Osteocyte (in vitro differentiated cells): ENCODE data around the gene LGMN. TPM values are rescaled to one million over a fixed set of nuclear protein-coding genes. Genes with fewer than 3 reads are reported as not detected.
A peak's percentile ranks its signal among the peaks of the same experiment; 100 is the strongest.

Experiments
- DNase-seq: peaks from one replicate; pipeline ENCODE4 v3.0.0; 2021; ENCODE audit warnings: mixed read lengths; ENCODE audit not compliant: unreplicated experiment; ENCODE audit errors: extremely low spot score
- H3K27ac Mint-ChIP-seq: one replicate; pipeline ENCODE4 v1.8.0; 2021; ENCODE audit warnings: mild to moderate bottlenecking, mixed read lengths; ENCODE audit not compliant: unreplicated experiment
- H3K27me3 Mint-ChIP-seq: one replicate; pipeline ENCODE4 v1.8.0; 2021; ENCODE audit warnings: mixed read lengths; ENCODE audit not compliant: unreplicated experiment
- H3K36me3 Mint-ChIP-seq: one replicate; pipeline ENCODE4 v1.8.0; 2021; ENCODE audit warnings: mixed read lengths; ENCODE audit not compliant: unreplicated experiment
- H3K4me1 Mint-ChIP-seq: one replicate; pipeline ENCODE4 v1.8.0; 2021; ENCODE audit warnings: mixed read lengths; ENCODE audit not compliant: unreplicated experiment
- H3K4me3 Mint-ChIP-seq: one replicate; pipeline ENCODE4 v1.8.0; 2021; ENCODE audit warnings: mild to moderate bottlenecking, moderate library complexity, mixed read lengths; ENCODE audit not compliant: unreplicated experiment
- H3K9me3 Mint-ChIP-seq: one replicate; pipeline ENCODE4 v1.8.0; 2021; ENCODE audit warnings: mixed read lengths; ENCODE audit not compliant: unreplicated experiment
- total RNA-seq: library from RNA; stranded (reverse); gene quantifications from 2 replicates; pipeline ENCODE4 v1.2.1, GENCODE V29; 2021
- TF ChIP-seq, protein P1 (sequence below): fragments of 200-600 bp; sonication (generic); IDR thresholded peaks from 2 replicates; pipeline ENCODE4 v1.5.0; 2021; ENCODE audit warnings: antibody characterized with exemption, mild to moderate bottlenecking, moderate library complexity

The LGMN gene
- total RNA-seq, 1 donor from 2014 or later = 66.3 TPM

GRCh38 chr14:92792885-92793284, 44.5 kb upstream of the LGMN start:
- no peak overlapping the region for H3K27ac Mint-ChIP-seq
- DNase-seq = no peak

GRCh38 chr14:92789457-92790089, 41.1 kb upstream of the LGMN start:
- Mint-ChIP-seq H3K27me3 (no peaks in the 10 kb centered on the region), H3K9me3 (peaks cover 13% of the 10 kb centered on the region), H3K36me3 (peaks cover 3% of the 10 kb centered on the region), H3K4me3 (no peak overlapping the region), H3K27ac (no peak overlapping the region), H3K4me1 (peaks cover 20% of the 10 kb centered on the region)
- no peak for DNase-seq
- TF ChIP-seq, protein P1, sequence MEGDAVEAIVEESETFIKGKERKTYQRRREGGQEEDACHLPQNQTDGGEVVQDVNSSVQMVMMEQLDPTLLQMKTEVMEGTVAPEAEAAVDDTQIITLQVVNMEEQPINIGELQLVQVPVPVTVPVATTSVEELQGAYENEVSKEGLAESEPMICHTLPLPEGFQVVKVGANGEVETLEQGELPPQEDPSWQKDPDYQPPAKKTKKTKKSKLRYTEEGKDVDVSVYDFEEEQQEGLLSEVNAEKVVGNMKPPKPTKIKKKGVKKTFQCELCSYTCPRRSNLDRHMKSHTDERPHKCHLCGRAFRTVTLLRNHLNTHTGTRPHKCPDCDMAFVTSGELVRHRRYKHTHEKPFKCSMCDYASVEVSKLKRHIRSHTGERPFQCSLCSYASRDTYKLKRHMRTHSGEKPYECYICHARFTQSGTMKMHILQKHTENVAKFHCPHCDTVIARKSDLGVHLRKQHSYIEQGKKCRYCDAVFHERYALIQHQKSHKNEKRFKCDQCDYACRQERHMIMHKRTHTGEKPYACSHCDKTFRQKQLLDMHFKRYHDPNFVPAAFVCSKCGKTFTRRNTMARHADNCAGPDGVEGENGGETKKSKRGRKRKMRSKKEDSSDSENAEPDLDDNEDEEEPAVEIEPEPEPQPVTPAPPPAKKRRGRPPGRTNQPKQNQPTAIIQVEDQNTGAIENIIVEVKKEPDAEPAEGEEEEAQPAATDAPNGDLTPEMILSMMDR = no peak

More at GRCh38 chr14:92792885-92793284, 44.5 kb upstream of the LGMN start:
- peaks cover 13% of the 10 kb centered on the region for H3K9me3 Mint-ChIP-seq
- no peak overlapping the region for H3K4me3 Mint-ChIP-seq
- H3K27me3 Mint-ChIP-seq = no peaks in the 10 kb centered on the region
- TF ChIP-seq, protein P1 = no peak
- H3K4me1 Mint-ChIP-seq = peaks cover 24% of the 10 kb centered on the region
- peaks cover 5% of the 10 kb centered on the region for H3K36me3 Mint-ChIP-seq

- Mint-ChIP-seq H3K9me3 (peaks cover 13% of the 10 kb centered on the region), H3K36me3 (peaks cover 3% of the 10 kb centered on the region), H3K4me1 (peaks cover 15% of the 10 kb centered on the region), H3K27ac (no peak overlapping the region), H3K27me3 (no peaks in the 10 kb centered on the region), H3K4me3 (no peak overlapping the region)
- TF ChIP-seq, protein P1 = no peak
- DNase-seq = no peak
Observed at GRCh38 chr14:92787554-92787953, 39.1 kb upstream of the LGMN start.

DNA sequence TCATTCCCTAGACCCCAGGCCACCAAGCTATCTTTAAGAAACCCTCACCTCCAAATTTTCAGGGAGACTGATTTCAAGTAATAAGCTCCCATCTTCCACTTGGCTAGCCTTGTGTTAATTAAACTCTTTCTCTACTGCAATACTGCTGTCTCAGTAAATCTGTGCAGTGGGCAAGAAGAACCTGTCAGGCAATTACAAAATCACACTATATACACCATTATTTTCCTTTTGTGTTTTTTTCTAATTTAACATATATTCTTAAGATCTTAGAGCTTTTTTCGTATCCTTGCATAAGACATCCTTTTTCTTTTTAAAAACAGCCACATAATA, 38.0 kb upstream of the LGMN start:
- Mint-ChIP-seq H3K4me3 (no peak overlapping the region), H3K36me3 (peaks cover 3% of the 10 kb centered on the region), H3K9me3 (peaks cover 13% of the 10 kb centered on the region), H3K27ac (peak overlapping the region; percentile 83), H3K27me3 (no peaks in the 10 kb centered on the region), H3K4me1 (peaks cover 15% of the 10 kb centered on the region)
- TF ChIP-seq, protein P1 = no peak
- DNase-seq = no peak

- Mint-ChIP-seq H3K27ac (peak overlapping the region; percentile 83), H3K4me1 (peaks cover 15% of the 10 kb centered on the region), H3K9me3 (peaks cover 13% of the 10 kb centered on the region), H3K27me3 (no peaks in the 10 kb centered on the region), H3K4me3 (no peak overlapping the region), H3K36me3 (peaks cover 3% of the 10 kb centered on the region)
- TF ChIP-seq, protein P1 = no peak
- DNase-seq = no peak
Observed at GRCh38 chr14:92785667-92786426, 37.4 kb upstream of the LGMN start.
